ENCODE results near the gene RICTOR.

DNA sequence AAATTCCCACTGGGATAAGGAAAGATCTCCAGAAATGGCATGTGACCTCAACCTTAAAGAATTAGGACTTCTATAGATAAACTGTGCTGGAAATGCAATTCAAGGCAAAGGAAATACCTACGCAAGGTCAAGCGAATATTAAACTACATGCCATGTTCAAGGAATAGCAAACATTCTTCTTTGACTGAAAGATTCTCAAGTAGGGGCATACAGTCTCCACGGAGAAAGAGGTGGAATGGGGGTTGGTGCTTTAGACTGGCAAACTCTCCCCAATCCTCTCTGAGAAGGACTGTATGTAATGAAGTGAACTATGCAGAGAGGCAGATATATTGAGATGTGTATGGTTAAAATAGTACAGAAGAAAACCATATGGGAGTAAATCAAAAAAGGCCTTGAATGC lies 6.1 kb downstream of the RICTOR start:
- no peak for TF ChIP-seq CTCF (IDR thresholded peaks at IDR 0.05)
- TF ChIP-seq POLR2A (IDR thresholded peaks at IDR 0.05), result no peak
